NCI-H1092 (cell line): ENCODE data around the gene DHODH.
"Not testable (repeated sequence)": the region's sequence is repeated elsewhere in the genome, so short reads cannot be mapped to it uniquely, and the experiment has no call there.

Source experiments
- DNase-seq: peaks from one replicate; lab custom pipeline; 2025; lab: John Stamatoyannopoulos, UW

The DHODH gene

DNA sequence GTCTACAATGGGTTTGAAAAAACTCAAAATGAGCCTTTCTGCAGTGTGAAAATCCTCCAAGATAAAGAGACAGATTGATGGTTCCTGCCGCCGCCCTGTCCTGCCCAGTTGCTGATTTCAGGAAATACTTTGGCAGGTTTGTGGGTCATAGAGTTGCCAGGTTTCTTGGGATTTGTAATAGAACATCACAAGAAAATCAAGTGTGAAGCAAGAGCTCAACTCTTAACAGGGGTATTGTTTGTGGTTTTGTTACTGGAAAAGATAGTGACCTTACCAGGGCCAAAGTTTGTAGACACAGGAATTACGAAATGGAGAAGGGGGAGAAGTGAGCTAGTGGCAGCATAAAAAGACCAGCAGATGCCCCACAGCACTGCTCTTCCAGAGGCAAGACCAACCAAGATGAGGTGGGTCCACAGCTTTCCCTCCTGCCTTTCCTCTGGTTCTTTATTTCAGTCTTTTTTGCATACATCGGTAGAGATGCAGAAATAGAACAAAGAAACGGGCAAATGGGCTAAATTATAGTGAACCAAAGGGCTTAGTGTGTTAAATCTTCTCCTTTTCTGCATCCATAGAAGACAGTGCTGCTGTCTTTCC lies 45.8 kb downstream of the DHODH start, which contains the start of gene HP:
HP (plus strand) TSS at position 252 of the 594 bp plus-strand sequence; CDS start at position 400, 148 bp downstream.
- DNase-seq: not testable (repeated sequence)

DNA sequence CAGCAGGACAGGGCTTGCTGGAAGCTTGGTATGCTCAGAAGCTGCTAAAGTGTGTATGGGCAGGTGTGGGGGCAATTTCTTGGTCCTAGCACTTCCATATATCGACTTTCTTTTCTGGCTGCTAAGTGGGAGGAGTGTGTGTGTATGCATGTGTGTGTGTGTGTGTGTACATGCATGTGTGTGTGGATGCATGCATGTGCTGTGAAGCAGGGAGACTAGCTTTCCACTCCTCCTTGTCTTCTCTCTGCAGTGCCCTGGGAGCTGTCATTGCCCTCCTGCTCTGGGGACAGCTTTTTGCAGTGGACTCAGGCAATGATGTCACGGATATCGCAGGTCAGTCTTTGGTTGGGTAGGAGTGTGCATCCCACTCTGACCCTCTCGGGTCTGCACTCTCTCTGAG lies 47.4 kb downstream of the DHODH start:
- DNase-seq: no peak

DNA sequence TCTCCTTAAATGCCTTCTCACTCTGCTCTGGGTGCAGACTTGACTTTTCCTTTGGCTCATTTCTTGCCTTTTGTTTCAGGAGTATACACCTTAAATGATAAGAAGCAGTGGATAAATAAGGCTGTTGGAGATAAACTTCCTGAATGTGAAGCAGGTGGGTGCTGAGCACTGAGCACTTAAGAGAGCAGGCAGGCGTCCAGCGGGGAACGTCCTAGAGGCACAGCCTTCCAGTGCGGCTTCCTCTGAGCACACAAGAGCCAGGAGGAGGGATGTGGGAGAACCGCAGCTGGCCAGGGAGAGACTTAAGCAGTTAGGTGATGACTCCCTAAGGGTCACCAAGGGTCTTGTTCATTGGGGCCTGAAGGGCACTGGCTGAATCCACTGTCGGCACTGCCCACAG lies 48.8 kb downstream of the DHODH start:
- DNase-seq: not testable (repeated sequence)

DNA sequence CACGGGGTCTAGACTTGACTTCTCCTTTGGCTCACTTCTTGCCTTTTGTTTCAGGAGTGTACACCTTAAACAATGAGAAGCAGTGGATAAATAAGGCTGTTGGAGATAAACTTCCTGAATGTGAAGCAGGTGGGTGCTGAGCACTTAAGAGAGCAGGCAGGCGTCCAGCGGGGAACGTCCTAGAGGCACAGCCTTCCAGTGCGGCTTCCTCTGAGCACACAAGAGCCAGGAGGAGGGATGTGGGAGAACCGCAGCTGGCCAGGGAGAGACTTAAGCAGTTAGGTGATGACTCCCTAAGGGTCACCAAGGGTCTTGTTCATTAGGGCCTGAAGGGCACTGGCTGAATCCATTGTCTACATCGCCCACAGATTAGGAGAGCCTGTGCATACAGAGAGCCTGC lies 50.5 kb downstream of the DHODH start:
- DNase-seq: not testable (repeated sequence)

DNA sequence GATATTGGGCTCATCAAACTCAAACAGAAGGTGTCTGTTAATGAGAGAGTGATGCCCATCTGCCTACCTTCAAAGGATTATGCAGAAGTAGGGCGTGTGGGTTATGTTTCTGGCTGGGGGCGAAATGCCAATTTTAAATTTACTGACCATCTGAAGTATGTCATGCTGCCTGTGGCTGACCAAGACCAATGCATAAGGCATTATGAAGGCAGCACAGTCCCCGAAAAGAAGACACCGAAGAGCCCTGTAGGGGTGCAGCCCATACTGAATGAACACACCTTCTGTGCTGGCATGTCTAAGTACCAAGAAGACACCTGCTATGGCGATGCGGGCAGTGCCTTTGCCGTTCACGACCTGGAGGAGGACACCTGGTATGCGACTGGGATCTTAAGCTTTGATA lies 51.9 kb downstream of the DHODH start:
- DNase-seq: no peak

DNA sequence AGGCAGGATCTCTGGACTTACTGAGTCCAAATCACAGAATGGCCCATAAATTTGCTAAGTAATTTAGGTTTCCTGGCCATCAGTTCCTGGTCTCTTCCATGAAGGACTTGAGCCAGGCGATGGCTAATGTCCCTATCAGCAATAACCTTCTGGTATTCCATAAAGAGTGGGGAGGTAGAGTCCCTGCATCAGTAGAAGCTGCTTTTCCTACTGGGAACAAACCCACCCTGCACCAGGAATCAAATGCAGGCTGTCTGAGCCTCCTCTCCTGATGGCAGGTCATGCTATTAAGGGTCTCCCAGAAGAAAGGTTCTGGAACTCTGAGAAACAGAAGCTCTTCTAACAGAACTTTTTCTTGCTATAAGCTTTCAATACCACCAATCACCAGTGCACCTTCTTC lies 53.0 kb downstream of the DHODH start:
- no peak for DNase-seq

DNA sequence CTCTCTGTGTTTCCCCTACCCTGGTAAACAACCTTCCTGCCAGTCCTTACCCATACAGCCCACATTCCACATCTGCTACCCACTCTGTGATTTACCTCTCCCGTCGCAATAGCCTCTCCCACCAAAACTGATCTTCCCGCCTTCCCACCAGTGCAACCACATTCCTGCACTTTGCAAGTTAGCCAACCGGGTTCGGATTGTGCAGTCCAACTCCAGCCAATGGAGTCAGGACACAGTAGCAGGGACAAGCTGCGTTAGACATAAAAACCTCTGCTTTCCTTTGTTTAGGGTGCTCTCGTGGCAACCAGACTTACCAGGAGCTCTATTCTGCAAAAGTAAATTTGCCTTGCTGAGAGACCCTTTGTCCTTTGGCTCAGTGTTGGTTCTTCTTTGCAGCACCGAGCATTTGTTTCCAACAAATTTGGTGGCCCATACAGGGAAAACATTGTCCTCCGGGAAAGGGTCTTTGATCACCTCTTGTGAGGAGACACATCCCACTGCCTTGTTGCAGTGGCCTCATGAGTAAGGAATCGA lies 55.9 kb downstream of the DHODH start:
- DNase-seq: no peak

DNA sequence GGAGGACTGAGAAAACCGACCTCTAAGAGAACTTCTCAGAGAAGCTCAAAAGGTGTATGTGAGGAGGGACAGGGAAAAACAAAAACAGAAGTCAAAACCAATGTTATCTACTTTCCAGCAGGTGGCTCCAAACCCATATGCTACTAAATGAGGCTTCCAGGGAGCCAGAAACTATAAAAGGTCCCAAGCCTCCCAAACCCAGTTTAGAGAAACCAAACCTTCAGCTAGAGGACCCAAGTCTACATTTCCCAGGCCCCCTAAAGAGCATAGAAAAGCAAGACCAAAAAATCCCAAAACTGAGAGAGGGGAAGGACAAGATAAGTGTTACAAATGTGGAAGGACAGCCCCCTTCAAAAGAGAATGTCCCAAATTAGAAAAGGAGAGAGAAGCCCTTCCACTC lies 58.2 kb downstream of the DHODH start:
- no peak for DNase-seq

DNA sequence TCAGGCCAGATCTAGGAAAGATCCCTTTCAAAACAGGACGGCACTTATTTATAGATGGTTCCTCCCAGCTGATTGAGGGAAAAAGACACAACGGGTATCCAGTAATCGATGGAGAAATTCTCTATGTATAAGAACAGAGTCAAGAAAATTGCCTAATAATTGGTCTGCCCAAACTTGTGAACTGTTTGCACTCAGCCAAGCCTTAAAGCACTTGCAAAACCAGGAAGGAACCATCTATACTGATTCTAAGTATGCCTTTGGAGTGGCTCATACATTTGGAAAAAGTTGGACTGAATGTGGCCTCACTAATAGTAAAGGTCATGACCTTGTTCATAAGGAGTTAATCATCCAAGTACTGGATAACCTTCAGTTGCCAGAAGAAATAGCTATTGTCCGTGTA lies 60.4 kb downstream of the DHODH start:
- DNase-seq: no peak

DNA sequence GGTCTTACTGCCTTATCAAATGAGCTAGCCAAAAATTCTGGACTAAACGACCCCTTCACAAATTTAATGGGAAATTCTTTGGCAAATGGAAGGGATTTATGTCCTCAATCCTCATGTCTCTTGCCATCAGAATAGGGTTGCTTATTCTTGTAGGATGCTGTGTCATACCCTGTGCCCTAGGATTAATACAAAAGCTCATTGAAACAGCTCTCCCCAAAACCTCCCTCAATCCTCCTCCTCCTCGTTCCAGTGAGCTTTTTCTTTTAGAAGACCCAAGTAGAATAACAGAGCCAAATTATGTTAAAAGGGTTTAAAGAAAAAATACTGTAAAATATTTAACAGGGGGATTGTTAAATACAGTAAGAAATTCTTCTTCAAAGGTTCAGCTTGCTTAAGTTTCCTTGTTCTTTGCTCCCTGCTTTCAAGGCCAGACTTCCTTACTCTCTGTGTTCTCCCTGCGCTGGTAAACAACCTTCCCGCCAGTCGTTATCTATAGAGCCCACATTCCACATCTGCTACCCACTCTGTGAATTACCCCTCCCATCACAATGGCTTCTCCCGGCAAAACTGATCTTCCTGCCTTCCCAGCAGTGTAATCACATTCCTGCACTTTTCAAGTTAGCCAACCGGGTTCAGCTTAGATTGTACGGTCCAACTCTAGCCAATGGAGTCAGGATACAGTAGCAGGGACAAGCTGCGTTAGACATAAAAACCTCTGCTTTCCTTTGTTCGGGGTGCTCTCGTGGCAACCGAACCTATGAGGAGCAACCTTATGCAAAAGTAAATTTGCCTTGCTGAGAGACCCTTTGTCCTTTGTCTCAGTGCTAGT lies 64.2 kb downstream of the DHODH start:
- DNase-seq: no peak

DNA sequence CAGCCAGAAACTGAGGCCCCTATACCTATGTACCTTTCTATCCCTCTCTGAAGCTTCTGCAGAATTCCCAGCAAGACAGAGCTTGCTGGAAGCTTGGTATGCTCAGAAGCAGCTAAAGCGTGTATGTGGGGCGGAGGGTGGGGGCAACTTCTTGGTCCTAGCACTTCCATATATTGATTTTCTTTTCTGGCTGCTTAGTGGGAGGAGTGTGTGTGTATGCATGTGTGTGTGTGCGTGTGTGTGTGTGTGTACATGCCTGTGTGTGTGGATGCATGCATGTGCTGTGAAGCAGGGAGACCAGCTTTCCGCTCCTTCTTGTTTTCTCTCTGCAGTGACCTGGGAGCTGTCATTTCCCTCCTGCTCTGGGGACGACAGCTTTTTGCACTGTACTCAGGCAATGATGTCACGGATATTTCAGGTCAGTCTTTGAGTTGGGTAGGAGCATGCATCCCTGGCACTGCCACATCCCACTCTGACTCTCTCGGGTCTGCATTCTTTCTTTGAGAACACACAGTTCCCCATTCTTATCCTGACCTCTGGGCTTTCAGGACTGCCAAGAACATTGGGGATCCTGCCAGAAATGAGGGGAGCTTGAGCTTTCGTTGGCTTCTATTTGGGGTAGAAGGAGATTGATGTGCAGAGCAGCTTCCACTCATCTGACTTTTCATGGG lies 65.2 kb downstream of the DHODH start:
- DNase-seq: no peak

DNA sequence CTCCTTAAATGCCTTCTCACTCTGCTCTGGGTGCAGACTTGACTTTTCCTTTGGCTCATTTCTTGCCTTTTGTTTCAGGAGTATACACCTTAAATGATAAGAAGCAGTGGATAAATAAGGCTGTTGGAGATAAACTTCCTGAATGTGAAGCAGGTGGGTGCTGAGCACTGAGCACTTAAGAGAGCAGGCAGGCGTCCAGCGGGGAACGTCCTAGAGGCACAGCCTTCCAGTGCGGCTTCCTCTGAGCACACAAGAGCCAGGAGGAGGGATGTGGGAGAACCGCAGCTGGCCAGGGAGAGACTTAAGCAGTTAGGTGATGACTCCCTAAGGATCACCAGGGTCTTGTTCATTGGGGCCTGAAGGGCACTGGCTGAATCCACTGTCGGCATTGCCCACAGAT lies 66.5 kb downstream of the DHODH start:
- DNase-seq: not testable (repeated sequence)
